ENCODE data around the gene PDE8B. TPM values are rescaled to one million over a fixed set of nuclear protein-coding genes. Genes with fewer than 3 reads are reported as not detected.
A peak's percentile ranks its signal among the peaks of the same experiment; 100 is the strongest.

PDE8B gene
- total RNA-seq, 4 donors from 2014 or later: 0.16 to 1.3 (median 0.71) TPM; not detected in 1

DNA sequence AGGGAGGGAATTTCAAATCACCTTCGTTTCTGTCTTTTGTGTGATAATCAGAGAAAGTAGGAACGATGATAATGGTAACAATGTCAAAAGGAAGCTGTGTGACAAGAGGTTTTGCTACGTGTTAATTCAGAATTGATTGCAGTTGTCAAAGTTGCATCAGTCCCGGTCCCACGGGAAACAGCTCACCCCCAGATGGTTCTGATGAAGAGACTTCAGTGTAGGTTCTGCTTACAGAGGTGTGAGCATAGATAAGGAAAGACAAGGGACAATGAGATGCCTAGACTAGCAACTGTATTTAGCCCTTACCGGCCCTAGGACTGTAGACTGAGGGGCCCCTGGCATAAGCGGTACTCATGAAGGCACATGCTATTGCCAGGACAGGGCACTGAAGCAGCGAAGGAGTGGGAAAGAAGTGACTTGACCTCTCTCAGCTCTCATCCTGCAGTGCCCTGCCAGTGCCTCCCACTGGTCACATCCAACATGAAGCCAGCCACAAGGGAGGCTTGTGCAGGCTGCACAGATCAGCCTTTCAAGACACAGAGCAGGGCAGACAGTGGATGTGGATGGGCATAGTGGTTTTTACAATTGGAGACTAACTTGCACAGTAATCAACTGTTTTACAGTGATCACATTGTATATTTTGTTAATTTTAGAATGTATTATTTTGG, 21.1 kb downstream of the PDE8B start:
- Histone ChIP-seq H3K36me3 (no peaks in the 10 kb centered on the region), H3K9me3 (no peaks in the 10 kb centered on the region), H3K4me1 (no peaks in the 10 kb centered on the region), H3K4me3 (no peak overlapping the region), H3K27ac (no peak overlapping the region), H3K27me3 (no peaks in the 10 kb centered on the region)
- intact Hi-C loops (cut with DNase I; ENCODE audit: low total_unique reads): no loop called here
- ATAC-seq (no peak), DNase-seq (no peak)
- TF ChIP-seq, protein P1, sequence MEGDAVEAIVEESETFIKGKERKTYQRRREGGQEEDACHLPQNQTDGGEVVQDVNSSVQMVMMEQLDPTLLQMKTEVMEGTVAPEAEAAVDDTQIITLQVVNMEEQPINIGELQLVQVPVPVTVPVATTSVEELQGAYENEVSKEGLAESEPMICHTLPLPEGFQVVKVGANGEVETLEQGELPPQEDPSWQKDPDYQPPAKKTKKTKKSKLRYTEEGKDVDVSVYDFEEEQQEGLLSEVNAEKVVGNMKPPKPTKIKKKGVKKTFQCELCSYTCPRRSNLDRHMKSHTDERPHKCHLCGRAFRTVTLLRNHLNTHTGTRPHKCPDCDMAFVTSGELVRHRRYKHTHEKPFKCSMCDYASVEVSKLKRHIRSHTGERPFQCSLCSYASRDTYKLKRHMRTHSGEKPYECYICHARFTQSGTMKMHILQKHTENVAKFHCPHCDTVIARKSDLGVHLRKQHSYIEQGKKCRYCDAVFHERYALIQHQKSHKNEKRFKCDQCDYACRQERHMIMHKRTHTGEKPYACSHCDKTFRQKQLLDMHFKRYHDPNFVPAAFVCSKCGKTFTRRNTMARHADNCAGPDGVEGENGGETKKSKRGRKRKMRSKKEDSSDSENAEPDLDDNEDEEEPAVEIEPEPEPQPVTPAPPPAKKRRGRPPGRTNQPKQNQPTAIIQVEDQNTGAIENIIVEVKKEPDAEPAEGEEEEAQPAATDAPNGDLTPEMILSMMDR (IDR thresholded peaks at IDR 0.05 in 4 of 5, conservative IDR thresholded peaks at IDR 0.05 in 1 of 5): no peak
- no peak for TF ChIP-seq POLR2A (IDR thresholded peaks at IDR 0.05)
- in situ Hi-C loops (cut with MboI; ENCODE audit: low sequenced_read_pairs in 4 of 4): no loop called here

- intact Hi-C loops (cut with DNase I; ENCODE audit: low total_unique reads): no loop called here
- TF ChIP-seq, protein P1 (IDR thresholded peaks at IDR 0.05 in 4 of 5, conservative IDR thresholded peaks at IDR 0.05 in 1 of 5): no peak
- TF ChIP-seq POLR2A (IDR thresholded peaks at IDR 0.05): no peak
- Histone ChIP-seq H3K36me3 (no peaks in the 10 kb centered on the region), H3K4me3 (no peak overlapping the region), H3K4me1 (no peaks in the 10 kb centered on the region), H3K9me3 (no peaks in the 10 kb centered on the region), H3K27ac (no peak overlapping the region), H3K27me3 (no peaks in the 10 kb centered on the region)
- in situ Hi-C loops (cut with MboI; ENCODE audit: low sequenced_read_pairs in 4 of 4): no loop called here
- DNase-seq (no peak), ATAC-seq (no peak)
Measured at GRCh38 chr5:77232574-77233358, 22.3 kb downstream of the PDE8B start.

- H3K27me3 ChIP-seq: no peaks in the 10 kb centered on the region
- DNase-seq: no peak
- intact Hi-C loops (cut with DNase I; ENCODE audit: low total_unique reads) (no loop called here), in situ Hi-C loops (cut with MboI; ENCODE audit: low sequenced_read_pairs in 4 of 4) (no loop called here)
- H3K4me1 ChIP-seq: no peaks in the 10 kb centered on the region
- no peak overlapping the region for H3K4me3 ChIP-seq
- H3K27ac ChIP-seq: no peak overlapping the region
- no peaks in the 10 kb centered on the region for H3K9me3 ChIP-seq
- no peak for TF ChIP-seq POLR2A (IDR thresholded peaks at IDR 0.05)
- TF ChIP-seq, protein P1 (IDR thresholded peaks at IDR 0.05 in 4 of 5, conservative IDR thresholded peaks at IDR 0.05 in 1 of 5): no peak
- ATAC-seq: no peak
- H3K36me3 ChIP-seq: no peaks in the 10 kb centered on the region
Measured at GRCh38 chr5:77235846-77236721, 25.6 kb downstream of the PDE8B start.

DNA sequence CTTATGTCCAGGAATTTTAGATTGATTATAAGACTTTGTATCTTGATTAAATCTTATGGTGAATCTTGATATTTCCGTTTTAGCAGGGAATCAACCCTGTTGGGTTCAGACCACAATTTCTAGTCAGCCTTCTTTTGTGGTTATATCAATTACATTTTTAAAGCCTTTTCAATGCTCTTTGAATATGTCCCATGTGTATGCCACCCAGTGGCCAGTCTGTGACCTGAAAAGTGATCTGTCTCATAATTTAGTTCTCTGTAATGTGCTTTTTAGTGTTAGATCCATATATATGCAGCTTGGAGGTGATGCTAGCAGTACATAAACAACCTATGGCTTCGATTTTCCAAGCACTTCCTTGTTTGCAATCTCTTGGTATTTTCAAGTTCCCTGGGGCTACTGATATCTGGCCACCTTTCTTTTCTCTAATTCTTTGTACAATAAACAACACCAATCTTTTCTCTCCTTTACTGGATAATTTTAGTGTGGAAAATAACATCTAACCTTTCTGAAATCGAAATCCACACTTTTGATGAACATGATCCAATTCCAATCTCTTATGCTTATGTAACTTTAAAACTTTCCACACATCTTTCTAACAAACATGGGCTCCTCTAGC, 28.8 kb downstream of the PDE8B start:
- ATAC-seq (no peak), DNase-seq (no peak)
- no peak for TF ChIP-seq POLR2A (IDR thresholded peaks at IDR 0.05)
- TF ChIP-seq, protein P1 (IDR thresholded peaks at IDR 0.05 in 4 of 5, conservative IDR thresholded peaks at IDR 0.05 in 1 of 5): peak in 1 of 5 experiments; percentile 24
- Histone ChIP-seq H3K9me3 (no peaks in the 10 kb centered on the region), H3K4me3 (no peak overlapping the region), H3K36me3 (no peaks in the 10 kb centered on the region), H3K27me3 (no peaks in the 10 kb centered on the region), H3K27ac (no peak overlapping the region), H3K4me1 (no peaks in the 10 kb centered on the region)
- intact Hi-C loops (cut with DNase I; ENCODE audit: low total_unique reads): loop anchor here (2.0 kb wide), 1 partner anchor 94 kb away; no protein-coding TSS in a partner anchor
- in situ Hi-C loops (cut with MboI; ENCODE audit: low sequenced_read_pairs in 4 of 4): no loop called here

All from gastrocnemius medialis (tissue), 4 donors.